HepG2 (cell line): ENCODE data around the gene RBX1. TPM values are rescaled to one million over a fixed set of nuclear protein-coding genes. Genes with fewer than 3 reads are reported as not detected.

ENCODE experiments used
- AKAP8 ChIP-seq: sonication (generic); formaldehyde crosslinking; IDR thresholded peaks from 2 replicates; pipeline ENCODE4 v1.5.1; 2020; ENCODE audit warnings: mild to moderate bottlenecking, missing genetic modification reagents
- ATF3 ChIP-seq: sonication (generic); formaldehyde crosslinking; IDR thresholded peaks from 2 replicates; pipeline ENCODE4 v1.4.0; 2020; ENCODE audit warnings: missing genetic modification reagents
- BCL6 ChIP-seq: IDR thresholded peaks from 2 replicates; pipeline ENCODE4 v1.6.1; 2016; ENCODE audit warnings: missing genetic modification reagents, missing compliant biosample characterization
- CHD4 ChIP-seq: fragments of 200-600 bp; sonication (generic); IDR thresholded peaks from 2 replicates; pipeline ENCODE4 v1.7.0; 2017; ENCODE audit warnings: mild to moderate bottlenecking, low read length, borderline replicate concordance
- ERF ChIP-seq: IDR thresholded peaks from 2 replicates; pipeline ENCODE4 v1.6.1; 2018; ENCODE audit warnings: missing biosample characterization, missing genetic modification reagents
- GLMP ChIP-seq: sonication (generic); formaldehyde crosslinking; IDR thresholded peaks from 2 replicates; pipeline ENCODE4 v1.9.0; 2021; ENCODE audit warnings: missing genetic modification reagents, mild to moderate bottlenecking, borderline replicate concordance
- KLF16 ChIP-seq, 2 experiments: sonication (generic) in 1 of 2; formaldehyde crosslinking in 1 of 2; IDR thresholded peaks; 2 replicates each; pipeline versions ENCODE4 v1.6.1 to v1.8.0; 2016 to 2023; ENCODE audit warnings: missing genetic modification reagents in 2 of 2, missing compliant biosample characterization in 1 of 2
- MED13 ChIP-seq: sonication (generic); formaldehyde crosslinking; IDR thresholded peaks from 2 replicates; pipeline ENCODE4 v1.5.0; 2020; ENCODE audit warnings: missing genetic modification reagents
- MEIS2 ChIP-seq: sonication (generic); formaldehyde crosslinking; IDR thresholded peaks from 2 replicates; pipeline ENCODE4 v1.9.0; 2021; ENCODE audit warnings: mild to moderate bottlenecking, missing genetic modification reagents
- NR2F1 ChIP-seq, 2 experiments: fragments of 450-650 bp in 1 of 2; formaldehyde crosslinking in 1 of 2; IDR thresholded peaks; 2 replicates each; pipeline versions ENCODE4 v1.5.0 to v1.6.1; 2016 to 2020; ENCODE audit warnings: mild to moderate bottlenecking in 1 of 2, missing compliant biosample characterization in 1 of 2, missing genetic modification reagents in 1 of 2, moderate library complexity in 1 of 2
- NRL ChIP-seq: sonication (generic); formaldehyde crosslinking; IDR thresholded peaks from 2 replicates; pipeline ENCODE4 v1.5.0; 2020; ENCODE audit warnings: missing genetic modification reagents, mild to moderate bottlenecking, moderate library complexity, borderline replicate concordance
- PAF1 ChIP-seq: IDR thresholded peaks from 2 replicates; pipeline ENCODE4 v1.6.1; 2016; ENCODE audit warnings: missing genetic modification reagents, missing compliant biosample characterization
- PHF5A ChIP-seq: IDR thresholded peaks from one replicate; pipeline ENCODE4 v1.6.1; 2018; ENCODE audit warnings: low read depth, missing genetic modification reagents; ENCODE audit not compliant: unreplicated experiment
- SIN3B ChIP-seq: fragments of 150-350 bp; IDR thresholded peaks from 2 replicates; pipeline ENCODE4 v1.6.1; 2014; ENCODE audit warnings: low read length
- SMARCC2 ChIP-seq: fragments of 450-650 bp; IDR thresholded peaks from 2 replicates; pipeline ENCODE4 v1.6.1; 2017; ENCODE audit warnings: antibody characterized with exemption, mild to moderate bottlenecking
- SNRNP70 ChIP-seq: fragments of 200-400 bp; formaldehyde crosslinking; IDR thresholded peaks from 2 replicates; pipeline ENCODE4 v1.6.1; 2017; ENCODE audit warnings: mild to moderate bottlenecking, low read depth, low read length, moderate library complexity
- TAF15 ChIP-seq: fragments of 200-400 bp; formaldehyde crosslinking; IDR thresholded peaks from one replicate; pipeline ENCODE4 v1.6.1; 2018; ENCODE audit warnings: mild to moderate bottlenecking, low read depth, low read length; ENCODE audit not compliant: poor library complexity, severe bottlenecking
- ZFP36L2 ChIP-seq: sonication (generic); formaldehyde crosslinking; IDR thresholded peaks from 2 replicates; pipeline ENCODE4 v1.4.0; 2020; ENCODE audit warnings: missing genetic modification reagents
- ZNF121 ChIP-seq: sonication (generic); formaldehyde crosslinking; IDR thresholded peaks from 2 replicates; pipeline ENCODE4 v1.5.0; 2020; ENCODE audit warnings: mild to moderate bottlenecking, missing genetic modification reagents
- ZNF335 ChIP-seq: sonication (generic); formaldehyde crosslinking; IDR thresholded peaks from 2 replicates; pipeline ENCODE4 v1.4.0; 2020; ENCODE audit warnings: missing genetic modification reagents
- ZNF34 ChIP-seq: sonication (generic); formaldehyde crosslinking; IDR thresholded peaks from 2 replicates; pipeline ENCODE4 v1.4.0; 2020; ENCODE audit warnings: mild to moderate bottlenecking, missing genetic modification reagents, borderline replicate concordance
- ZNF441 ChIP-seq: sonication (generic); formaldehyde crosslinking; IDR thresholded peaks from 2 replicates; pipeline ENCODE4 v1.7.0; 2021; ENCODE audit warnings: missing genetic modification reagents, borderline replicate concordance
- ZNF570 ChIP-seq: sonication (generic); formaldehyde crosslinking; IDR thresholded peaks from 2 replicates; pipeline ENCODE4 v1.4.0; 2020; ENCODE audit warnings: mild to moderate bottlenecking, missing genetic modification reagents, borderline replicate concordance
- ZNF720 ChIP-seq: sonication (generic); formaldehyde crosslinking; IDR thresholded peaks from 2 replicates; pipeline ENCODE4 v1.4.0; 2020; ENCODE audit warnings: missing genetic modification reagents
- ZNF772 ChIP-seq: sonication (generic); formaldehyde crosslinking; IDR thresholded peaks from 2 replicates; pipeline ENCODE4 v1.5.0; 2020; ENCODE audit warnings: mild to moderate bottlenecking, missing genetic modification reagents
- ZNF780A ChIP-seq: sonication (generic); formaldehyde crosslinking; IDR thresholded peaks from 2 replicates; pipeline ENCODE4 v1.8.0; 2022; ENCODE audit warnings: mild to moderate bottlenecking, missing genetic modification reagents, moderate library complexity
- polyA plus RNA-seq, 8 experiments: library from polyadenylated mRNA; depleted of rRNA in 3 of 8; stranded (reverse) in 7 of 8; unstranded in 1 of 8; fragments of >200 nt; fragmentation: Illumina TruSeq in 4 of 8; extraction: Trizol in 4 of 8; gene quantifications; 2 replicates each; pipeline versions ENCODE4 v1.2.1 to v1.2.3, GENCODE V29; 2011 to 2016; ENCODE audit warnings: low read depth in 4 of 8, missing spikeins in 1 of 8, mixed read lengths in 1 of 8; ENCODE audit not compliant: insufficient read depth in 1 of 8
- total RNA-seq, 5 experiments: library from RNA; depleted of rRNA; stranded (reverse); fragments of >200 nt; fragmentation: Illumina TruSeq; extraction: Trizol; gene quantifications; 2 replicates each; pipeline ENCODE4 v1.2.3, GENCODE V29; 2016; ENCODE audit warnings: low read depth in 1 of 5
- TF ChIP-seq, protein P1 (sequence below): sonication (generic); formaldehyde crosslinking; IDR thresholded peaks from 2 replicates; pipeline ENCODE4 v1.5.0; 2020; ENCODE audit warnings: missing genetic modification reagents
- TF ChIP-seq, protein P2 (sequence below): sonication (generic); formaldehyde crosslinking; IDR thresholded peaks from 2 replicates; pipeline ENCODE4 v1.8.0; 2022; ENCODE audit warnings: mild to moderate bottlenecking, missing genetic modification reagents

Gene RBX1
- total and polyA plus RNA-seq, 2 of the 13 experiments (the other 11 are each of a cell fraction or from before 2014, with no cell fraction given) = 84.9 to 90.2 TPM

GRCh38 chr22:41022470-41023298, 71.5 kb downstream of the RBX1 start (continued):
- TF ChIP-seq, protein P1, sequence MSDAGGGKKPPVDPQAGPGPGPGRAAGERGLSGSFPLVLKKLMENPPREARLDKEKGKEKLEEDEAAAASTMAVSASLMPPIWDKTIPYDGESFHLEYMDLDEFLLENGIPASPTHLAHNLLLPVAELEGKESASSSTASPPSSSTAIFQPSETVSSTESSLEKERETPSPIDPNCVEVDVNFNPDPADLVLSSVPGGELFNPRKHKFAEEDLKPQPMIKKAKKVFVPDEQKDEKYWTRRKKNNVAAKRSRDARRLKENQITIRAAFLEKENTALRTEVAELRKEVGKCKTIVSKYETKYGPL (CRISPR knock-in tag) = peak; percentile 64; the same call in 1 of the 2 replicates
- TF ChIP-seq SIN3B = no peak
- peak; percentile 68; the same call in 1 of the 2 replicates for TF ChIP-seq ZNF772 (CRISPR knock-in tag)
- no peak for TF ChIP-seq ZNF34 (CRISPR knock-in tag)
- TF ChIP-seq ZNF570 (CRISPR knock-in tag) = no peak; the same call in 1 of the 2 replicates
- peak; percentile 71 for TF ChIP-seq ZNF121 (CRISPR knock-in tag)
- peak; percentile 90 for TF ChIP-seq ZNF335
- TF ChIP-seq ZNF720 = 0 out of 2 replicates have a peak, but pooled peaks have one; percentile 71
- no peak for TF ChIP-seq TAF15
- peak; percentile 85; the same call in 1 of the 2 replicates for TF ChIP-seq ERF (CRISPR knock-in tag)
- TF ChIP-seq PAF1 = no peak
- peak; percentile 68; the same call in 1 of the 2 replicates for TF ChIP-seq AKAP8 (CRISPR knock-in tag)
- TF ChIP-seq BCL6 (CRISPR knock-in tag) = peak; percentile 79
- peak; percentile 69; the same call in 1 of the 2 replicates for TF ChIP-seq MEIS2 (CRISPR knock-in tag)
- TF ChIP-seq SMARCC2 = no peak
- no peak for TF ChIP-seq CHD4
- peak; percentile 74; the same call in 1 of the 2 replicates for TF ChIP-seq MED13 (CRISPR knock-in tag)
- TF ChIP-seq ATF3 (CRISPR knock-in tag) = peak; percentile 49; the same call in 1 of the 2 replicates
- TF ChIP-seq ZNF780A = peak; percentile 93
- TF ChIP-seq, protein P2, sequence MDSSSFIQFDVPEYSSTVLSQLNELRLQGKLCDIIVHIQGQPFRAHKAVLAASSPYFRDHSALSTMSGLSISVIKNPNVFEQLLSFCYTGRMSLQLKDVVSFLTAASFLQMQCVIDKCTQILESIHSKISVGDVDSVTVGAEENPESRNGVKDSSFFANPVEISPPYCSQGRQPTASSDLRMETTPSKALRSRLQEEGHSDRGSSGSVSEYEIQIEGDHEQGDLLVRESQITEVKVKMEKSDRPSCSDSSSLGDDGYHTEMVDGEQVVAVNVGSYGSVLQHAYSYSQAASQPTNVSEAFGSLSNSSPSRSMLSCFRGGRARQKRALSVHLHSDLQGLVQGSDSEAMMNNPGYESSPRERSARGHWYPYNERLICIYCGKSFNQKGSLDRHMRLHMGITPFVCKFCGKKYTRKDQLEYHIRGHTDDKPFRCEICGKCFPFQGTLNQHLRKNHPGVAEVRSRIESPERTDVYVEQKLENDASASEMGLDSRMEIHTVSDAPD = no peak
- no peak for TF ChIP-seq SNRNP70
- peak; percentile 91 for TF ChIP-seq NRL (CRISPR knock-in tag)
- TF ChIP-seq KLF16 (CRISPR knock-in tag; IDR thresholded peaks at IDR 0.05) = peak in 1 of 2 experiments; percentile 93; a peak in 2 of 4 replicates
- TF ChIP-seq NR2F1 (CRISPR knock-in tag; IDR thresholded peaks at IDR 0.05) = peak in 1 of 2 experiments; percentile 45; a peak in 1 of 4 replicates
- peak; percentile 78; the same call in 1 of the 2 replicates for TF ChIP-seq ZNF441 (CRISPR knock-in tag)
- TF ChIP-seq PHF5A = no peak
- TF ChIP-seq ZFP36L2 (CRISPR knock-in tag) = no peak
- TF ChIP-seq GLMP (CRISPR knock-in tag) = no peak
